ENCODE results near the gene SURF1.

DNA sequence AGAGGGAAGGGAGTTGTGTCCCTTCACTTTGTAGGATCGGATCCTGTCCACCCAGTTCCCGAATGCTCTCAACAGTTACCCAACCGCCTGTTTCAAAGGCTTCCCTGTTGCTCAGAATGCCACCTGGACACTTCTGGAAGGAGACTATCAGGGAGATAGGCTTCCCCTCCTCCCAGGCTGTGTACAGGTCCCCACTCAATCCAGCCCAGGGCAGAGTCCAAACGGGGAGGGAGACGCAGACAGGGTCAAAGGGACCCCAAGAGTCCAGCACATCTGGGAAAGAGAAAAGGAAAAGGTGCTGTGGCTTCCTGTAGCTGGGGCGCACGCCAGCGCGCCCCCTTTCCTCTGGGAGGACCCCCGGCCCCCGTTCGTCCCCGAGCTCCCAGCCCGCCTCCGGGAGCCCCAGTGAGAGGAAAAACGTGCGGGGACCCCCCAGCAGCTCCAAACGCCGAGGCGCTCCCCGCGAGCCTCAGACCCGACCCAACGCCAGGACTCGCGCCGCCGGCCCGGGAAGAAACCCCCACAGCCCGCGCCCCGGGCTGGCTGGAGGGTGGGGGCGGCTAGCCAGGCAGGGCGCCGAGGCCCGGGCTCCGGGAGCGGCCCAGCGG is 18.9 kb upstream of the SURF1 start:
- TF ChIP-seq CTCF (IDR thresholded peaks at IDR 0.05) = no peak
- no peak for TF ChIP-seq EZH2 (IDR thresholded peaks at IDR 0.05; ENCODE audit: borderline replicate concordance, insufficient read depth, low read depth, low read length, poor library complexity, severe bottlenecking)

All from B cell (primary cell).